NCI-H1048 (cell line): Measurements from ENCODE around the gene RWDD1.
A peak's percentile ranks its signal among the peaks of the same experiment; 100 is the strongest.
"Not testable (repeated sequence)": the region's sequence is repeated elsewhere in the genome, so short reads cannot be mapped to it uniquely, and the experiment has no call there.

ENCODE experiments used
- DNase-seq: peaks from one replicate; lab custom pipeline; 2025; lab: John Stamatoyannopoulos, UW

Gene RWDD1

DNA sequence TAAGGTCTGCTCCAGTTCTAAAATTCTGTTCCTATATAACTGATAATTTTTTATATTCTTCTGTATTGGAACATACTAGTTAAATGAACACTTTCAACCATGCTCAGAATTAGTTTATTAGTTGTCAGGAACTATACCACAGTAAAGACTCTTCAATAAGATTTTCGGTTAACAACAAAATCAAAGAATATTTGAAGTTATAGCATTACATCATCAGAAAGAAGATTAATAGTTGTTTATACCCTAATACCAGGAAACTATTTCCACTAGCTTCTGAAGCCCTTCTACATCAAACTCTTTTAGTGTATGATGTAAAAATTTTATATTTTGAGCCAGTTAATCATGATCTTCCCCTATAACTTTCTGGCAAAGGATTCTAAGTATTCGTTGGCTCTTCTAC, 11.2 kb upstream of the RWDD1 start:
- DNase-seq, result no peak

GRCh38 chr6:116561377-116562018, 9.8 kb upstream of the RWDD1 start:
- DNase-seq, result peak; percentile 12

DNA sequence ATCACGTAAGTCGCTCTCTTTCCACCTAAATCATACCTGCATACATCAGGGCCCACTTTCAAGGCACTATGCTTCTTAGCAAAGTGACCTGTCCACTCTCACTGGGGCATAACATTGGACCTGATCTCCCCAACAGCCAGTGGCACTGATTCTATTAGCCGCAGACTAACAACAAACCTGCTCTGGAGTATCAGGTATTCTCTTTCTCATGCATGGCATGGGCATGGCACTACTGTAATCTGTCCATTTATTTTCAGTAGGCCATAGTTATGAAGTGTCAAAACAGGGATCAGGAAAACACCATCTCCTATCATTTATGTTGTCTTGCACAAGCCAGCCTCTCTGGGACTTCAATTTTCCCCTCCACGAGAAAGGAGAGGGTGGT, 9.3 kb upstream of the RWDD1 start:
- no peak for DNase-seq

DNA sequence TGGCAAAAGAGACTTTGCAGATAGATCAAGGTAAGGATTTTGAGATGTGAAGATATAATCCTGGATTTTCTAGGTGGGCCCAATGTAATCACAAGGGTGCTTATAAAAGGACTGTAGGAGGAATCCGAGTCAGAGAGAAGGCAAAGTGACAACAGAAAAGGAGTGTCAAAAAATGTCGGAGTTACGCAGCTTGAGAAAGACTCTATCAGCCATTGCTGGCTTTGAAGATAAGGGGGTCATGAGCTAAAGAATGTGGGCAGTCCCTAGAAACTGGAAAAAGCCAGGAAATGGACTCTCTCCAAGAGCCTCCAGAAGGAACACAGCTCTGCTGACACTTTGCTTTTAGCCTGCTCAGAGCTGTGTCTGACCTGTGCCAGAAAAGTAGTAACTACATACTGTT, 8.7 kb upstream of the RWDD1 start:
- DNase-seq, result no peak

GRCh38 chr6:116563830-116564229, 7.5 kb upstream of the RWDD1 start:
- DNase-seq, result no peak

GRCh38 chr6:116564311-116564710, 7.0 kb upstream of the RWDD1 start:
- DNase-seq, result no peak

DNA sequence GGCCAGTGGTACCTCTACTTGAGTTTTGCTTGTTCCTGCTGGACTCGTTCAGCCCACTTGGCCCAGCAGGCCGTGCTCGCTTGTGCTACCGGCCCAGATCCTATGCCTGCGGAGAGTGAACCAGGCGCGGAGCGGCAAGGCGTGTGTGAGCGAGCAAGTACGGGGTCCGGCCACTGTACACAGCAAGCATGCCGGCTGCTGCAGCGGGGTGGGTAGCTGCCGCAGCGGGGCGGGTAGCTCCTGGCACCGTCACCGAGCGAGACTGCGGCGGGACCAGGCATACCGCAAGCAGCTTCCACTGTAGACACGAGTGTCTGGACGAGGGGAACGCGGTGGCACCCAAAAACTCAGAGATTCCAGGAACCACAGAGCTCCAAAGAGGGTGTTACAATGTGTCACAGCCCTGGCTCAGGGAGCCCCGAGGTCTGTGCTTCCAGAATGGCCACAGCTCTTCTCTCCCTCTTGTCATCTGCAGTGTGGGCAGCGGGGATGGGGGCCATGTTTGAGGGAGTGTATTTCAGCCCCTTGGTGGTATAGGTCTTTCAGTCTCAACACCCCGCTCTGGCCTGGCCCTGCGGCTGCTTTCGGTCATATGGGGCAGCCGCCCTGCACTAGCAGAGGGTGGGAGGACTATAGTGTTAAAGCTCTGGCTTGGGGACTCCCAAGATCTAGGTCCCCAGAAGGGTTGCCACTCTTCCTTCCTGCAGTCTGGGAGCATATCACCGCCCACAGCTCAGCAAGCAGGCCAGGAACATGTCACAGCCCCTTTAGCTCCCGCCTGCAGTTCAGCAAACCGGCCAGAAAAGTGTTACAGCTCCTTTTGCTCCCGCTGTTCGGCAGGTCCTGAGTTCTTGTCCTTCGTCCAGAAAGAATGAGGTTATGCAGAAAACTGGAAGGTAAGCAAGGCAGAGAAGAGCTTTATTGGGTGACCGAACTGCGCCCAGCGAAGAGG, 6.1 kb upstream of the RWDD1 start:
- DNase-seq, result no peak

DNA sequence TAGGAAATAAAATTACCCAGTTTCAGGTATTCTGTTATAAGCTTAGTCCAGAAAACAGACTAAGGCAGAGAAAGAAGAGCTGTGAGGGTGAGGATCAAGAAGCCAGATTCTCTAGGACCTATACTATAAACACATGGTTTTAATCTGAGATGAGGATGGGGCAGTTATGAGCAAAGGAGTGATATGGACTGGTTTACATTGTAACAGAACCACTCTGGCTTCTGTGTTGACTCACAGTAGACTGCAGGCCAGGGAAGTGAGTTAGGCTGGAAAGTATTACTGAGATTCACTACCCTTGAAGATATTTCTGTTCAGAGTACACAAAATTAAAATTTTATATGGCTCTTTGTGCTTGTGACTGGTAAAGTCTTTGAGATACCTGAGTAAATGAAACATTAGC, 3.2 kb upstream of the RWDD1 start:
- no peak for DNase-seq

- DNase-seq, result no peak
Observed at GRCh38 chr6:116568821-116569755, 2.2 kb upstream of the RWDD1 start.

- no peak for DNase-seq
Observed at GRCh38 chr6:116571683-116572000, 338 bp downstream of the RWDD1 start.

DNA sequence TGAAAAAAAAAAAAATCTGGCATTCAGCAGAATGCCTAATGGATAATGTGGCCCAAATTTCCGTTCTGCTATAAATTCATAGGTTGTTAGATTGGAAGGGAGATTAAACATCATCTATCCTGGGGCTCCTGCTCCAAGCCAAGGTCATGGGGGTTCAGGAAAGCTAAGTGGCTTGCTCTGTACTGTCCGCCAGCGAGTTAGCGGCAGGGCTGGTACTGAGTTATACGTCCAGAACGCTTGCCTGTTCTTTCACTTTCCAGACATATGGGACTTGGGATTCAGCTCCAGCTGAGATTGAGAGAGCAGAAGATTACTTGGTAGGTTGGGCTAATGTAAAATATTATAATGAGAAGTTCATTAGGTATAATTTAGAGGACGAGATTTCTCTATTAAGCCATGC, 858 bp downstream of the RWDD1 start:
- DNase-seq, result no peak

GRCh38 chr6:116575227-116575626, 3.9 kb downstream of the RWDD1 start:
- DNase-seq, result no peak

DNA sequence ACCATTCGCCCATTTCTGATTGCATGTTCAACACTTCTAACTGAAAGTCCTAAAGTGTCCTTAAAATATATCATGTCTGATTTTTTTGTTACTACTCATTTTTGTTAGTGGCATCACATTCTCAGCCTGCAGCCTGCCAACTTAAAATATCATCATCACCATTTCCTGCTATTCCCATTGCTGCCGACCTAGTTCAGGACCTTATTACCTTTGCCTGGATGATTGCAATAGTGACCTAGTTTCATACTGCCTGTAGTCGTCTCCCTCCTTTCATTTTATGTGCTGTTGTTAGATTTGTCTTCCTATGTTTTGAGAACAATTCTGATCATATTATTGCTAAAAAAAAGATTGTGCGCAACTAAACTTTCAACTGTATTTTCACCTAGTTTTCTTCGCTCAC, 6.2 kb downstream of the RWDD1 start:
- DNase-seq, result no peak

DNA sequence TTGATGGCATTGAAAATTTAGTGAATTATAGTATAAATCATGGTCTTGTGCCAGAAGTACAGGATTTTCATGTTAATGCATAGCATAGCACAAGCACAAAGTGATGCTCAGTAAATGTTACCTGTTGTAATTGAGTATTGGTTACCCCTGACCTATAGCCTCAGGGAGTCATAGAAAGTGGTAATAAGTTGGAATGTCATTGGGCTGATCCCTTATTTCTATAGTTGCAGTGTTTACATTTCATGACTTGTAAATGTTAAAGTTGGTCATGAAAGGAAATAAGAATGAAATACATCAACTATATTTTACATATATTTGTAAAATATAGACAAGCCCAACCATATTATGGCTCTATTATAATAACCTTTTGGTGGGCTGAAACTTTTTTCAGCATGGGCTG, 7.0 kb downstream of the RWDD1 start:
- DNase-seq, result no peak

DNA sequence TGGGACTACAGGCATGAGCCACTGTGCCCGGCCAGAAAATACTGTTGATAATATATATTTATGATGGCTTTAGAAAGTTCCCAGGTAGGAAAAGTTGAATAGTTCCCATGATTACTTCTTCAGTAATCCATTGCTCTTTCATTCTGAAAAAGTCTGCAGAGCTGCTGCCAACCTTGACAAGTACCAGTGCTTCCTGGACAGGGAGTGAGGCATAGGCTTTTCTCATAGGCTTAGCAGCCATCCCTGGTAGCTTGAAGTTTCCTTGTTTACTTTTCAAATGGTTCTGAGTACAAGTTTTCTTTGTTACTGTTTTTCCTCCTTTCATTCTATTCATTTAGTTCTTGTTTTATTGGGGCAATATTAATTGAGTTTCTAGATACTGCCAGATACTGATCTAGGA, 7.8 kb downstream of the RWDD1 start:
- no peak for DNase-seq

DNA sequence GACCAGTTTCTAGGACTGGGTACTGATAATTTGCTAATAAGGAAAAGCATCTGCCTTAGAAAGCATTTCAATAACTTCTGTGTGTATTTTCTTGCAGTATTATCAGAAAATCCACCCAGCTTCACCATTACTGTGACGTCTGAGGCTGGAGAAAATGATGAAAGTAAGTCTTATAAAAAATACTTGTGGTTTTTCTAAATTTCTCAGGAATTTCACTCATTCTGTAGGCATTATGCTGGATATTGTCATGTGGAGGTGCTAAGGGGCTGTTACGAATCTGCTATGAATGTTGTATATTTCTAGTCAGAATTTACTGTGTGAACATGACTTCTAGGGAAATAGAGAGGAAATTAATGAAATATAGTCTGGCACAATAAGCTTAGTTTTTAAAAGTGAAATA, 8.9 kb downstream of the RWDD1 start:
- DNase-seq, result no peak

DNA sequence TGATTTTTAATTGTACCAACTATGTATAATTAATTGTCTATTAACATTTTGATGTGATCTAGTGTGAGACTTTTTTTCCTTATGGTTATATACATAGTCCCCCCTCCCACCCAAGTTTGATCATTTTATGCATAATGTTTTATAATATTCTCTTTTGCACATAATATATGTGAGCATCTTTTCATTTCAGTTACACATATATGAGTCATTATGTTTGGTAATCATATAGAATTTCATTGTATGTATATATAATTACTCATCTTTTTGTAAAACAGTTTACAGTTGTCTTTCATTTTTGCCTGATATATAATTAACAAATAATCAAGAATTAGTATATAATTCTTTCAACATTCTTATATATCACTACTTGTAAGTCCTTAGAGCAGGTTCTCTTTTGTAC, 15.0 kb downstream of the RWDD1 start:
- DNase-seq, result no peak

DNA sequence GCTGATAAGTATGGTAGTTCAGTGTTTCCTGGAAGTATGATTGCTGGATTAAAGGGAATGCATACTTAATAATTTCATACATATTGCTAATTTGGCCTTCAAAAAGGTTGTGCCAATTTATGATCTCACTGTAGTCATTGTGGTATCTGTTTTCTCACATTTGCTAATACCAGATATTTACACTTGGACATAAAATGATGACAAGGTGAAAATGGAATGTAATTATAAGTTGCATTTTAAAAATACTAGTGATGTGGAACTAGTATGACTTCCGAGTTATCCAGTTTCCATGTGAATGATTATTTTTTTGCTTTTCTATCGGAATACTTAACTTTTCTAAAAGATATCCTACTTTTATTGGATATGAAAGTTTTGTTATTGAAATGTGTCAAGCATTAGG, 15.4 kb downstream of the RWDD1 start:
- no peak for DNase-seq

GRCh38 chr6:116595247-116595646, 23.9 kb downstream of the RWDD1 start:
- DNase-seq, result no peak

DNA sequence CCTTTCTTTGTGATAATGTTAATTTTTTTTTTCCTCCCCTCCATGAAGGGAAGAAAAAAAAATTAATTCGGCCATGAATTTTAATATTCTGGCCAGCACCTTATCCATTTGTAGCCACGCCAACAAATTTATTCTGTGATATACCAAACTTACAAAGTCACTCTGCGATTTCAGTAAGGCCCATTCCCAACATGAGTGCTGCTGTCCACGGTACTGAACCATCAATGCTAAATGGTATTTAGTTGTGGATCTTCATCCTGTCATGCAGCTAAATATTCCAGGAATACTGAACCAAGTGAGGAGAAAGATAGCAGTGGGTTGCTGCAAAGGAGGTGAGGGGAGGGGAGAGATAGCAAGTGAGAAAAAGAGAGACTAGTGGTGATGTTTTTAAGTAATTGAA, 25.5 kb downstream of the RWDD1 start:
- no peak for DNase-seq

GRCh38 chr6:116603916-116604315, 32.6 kb downstream of the RWDD1 start:
- DNase-seq, result not testable (repeated sequence)

GRCh38 chr6:116604868-116605267, 33.6 kb downstream of the RWDD1 start:
- DNase-seq, result not testable (repeated sequence)

DNA sequence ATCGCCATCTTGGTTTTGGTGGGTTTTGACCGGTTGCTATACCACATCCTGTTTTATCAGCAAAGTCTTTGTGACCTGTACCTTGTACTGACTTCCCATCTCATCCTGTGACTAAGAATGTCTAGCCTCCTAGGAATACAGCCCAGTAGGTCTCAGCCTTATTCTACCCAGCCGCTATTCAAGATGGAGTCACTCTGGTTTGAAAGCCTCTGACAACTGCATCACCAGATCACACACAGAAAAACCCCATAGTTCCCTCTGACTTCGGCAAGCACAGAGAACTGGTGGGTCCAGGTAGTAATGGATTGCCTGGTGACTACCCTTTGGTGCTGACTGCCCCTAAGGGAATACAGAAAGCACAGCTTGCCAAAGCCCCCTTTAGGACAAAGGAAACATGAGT, 34.6 kb downstream of the RWDD1 start:
- DNase-seq, result no peak
